NCI-H187 (cell line): ENCODE measurements around the gene SHH.

Experiments
- DNase-seq, 2 experiments: peaks; one replicate each; lab custom pipeline; 2025; lab: John Stamatoyannopoulos, UW

Gene SHH

DNA sequence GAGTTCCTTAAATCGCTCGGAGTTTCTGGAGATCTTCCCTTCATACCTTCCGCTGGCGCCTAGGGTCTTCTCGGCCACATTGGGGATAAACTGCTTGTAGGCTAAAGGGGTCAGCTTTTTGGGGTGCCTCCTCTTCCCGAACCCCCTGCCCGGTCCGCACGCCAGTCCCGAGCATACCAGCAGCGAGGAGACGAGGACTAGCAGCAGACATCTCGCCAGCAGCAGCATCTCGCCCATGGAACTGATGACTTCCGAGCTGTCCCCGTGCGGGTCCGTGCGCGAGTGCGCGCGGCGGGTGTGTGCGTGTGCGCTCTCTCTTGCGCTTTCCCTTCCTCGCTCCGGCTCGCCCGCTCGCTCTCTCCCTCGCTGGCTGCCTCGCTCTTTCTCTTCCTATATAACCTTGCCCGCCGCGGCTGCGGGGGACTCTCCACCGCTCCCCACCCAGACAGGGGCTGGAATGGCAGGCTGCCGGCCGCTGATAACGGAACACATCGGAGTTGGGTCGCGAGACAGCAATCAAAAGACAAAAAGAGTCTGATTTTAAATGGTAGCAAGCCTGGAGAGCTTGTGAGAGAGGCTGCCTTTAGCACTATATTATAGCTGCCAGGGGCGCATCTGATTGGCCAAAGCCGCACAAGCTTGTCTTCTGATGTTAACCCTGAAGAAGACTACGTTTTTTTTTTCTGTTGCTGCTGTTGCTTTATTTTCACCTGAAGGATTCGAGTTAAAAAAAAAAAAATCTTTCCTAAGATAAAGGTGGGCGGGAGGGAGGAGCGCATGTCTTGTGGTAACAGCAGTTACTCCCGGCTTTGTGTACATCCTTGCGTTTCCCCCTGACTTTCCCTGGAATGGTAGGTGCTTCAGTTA, at the start of gene SHH:
SHH (minus strand) TSS at position 569 of the 867 bp plus-strand sequence; CDS start at position 228, 341 bp downstream.
- no peak for DNase-seq

DNA sequence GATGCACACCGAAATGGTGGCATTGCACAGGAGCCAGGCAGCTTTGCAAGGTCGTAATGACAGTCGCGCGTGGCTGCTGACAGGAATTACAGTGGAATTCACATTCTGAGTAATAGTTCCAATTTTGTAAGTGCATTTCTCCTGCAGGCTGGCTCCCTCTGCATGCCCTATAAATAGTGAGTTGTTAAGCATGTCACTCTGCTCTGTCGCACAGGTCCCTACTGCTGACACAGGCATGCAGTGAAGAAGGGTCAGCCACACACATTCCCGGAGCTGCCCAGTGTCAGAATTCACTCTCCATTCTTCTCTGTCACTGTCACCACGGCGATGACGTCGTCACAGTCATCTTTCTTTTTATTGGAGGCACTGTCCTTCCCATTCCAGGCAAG, 49.2 kb upstream of the SHH start:
- DNase-seq, result no peak

- peak in 1 of 2 experiments; percentile 2 for DNase-seq
Measured at GRCh38 chr7:155860840-155861479, 48.7 kb upstream of the SHH start.

GRCh38 chr7:155860461-155860839, 48.2 kb upstream of the SHH start:
- DNase-seq, result no peak

DNA sequence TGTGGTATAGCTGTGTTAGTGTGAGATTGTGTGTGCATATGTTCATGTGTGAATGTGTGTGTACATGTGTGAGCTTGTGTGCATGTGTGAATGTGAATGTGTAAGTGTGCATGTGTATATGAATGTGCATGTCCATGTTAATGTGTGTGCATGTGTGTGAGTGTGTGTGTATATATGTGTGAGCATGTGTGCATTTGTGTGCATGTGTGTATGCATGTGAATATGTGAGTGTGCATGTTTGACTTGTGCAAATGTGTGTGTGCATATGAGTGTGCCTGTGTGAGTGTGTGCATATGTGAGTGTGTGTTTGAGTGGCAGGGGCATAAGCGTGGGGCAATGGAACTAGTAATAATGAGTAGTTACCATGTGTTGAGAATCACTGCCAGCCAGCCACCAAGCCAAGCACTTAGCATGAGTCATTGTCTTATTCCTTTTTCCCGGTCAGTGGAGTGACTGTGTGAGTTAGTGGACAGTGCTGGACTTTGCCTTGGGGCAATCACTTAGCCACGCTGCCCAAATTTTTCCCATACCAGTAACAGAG, 46.3 kb upstream of the SHH start:
- DNase-seq, result no peak

GRCh38 chr7:155857141-155857540, 44.9 kb upstream of the SHH start:
- DNase-seq, result no peak

DNA sequence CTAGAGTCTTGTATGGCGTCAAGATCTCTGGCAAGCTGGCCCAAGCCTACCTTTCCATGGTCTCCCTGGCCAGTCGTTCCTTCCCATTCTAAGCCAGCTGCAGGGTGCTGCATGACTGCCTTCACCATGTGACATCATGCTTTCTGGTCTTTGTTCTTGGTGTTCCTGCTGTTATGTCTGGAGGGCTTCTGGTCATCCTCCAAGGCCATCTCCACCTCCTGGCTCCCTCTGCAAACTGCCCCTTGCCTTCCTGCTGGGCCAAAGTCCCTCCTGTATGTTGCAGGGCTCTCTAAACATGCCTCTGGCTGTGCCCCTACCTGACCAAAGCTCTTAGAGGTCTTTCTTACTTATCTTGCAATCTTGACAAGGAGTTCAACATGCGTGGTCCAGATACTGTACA, 44.4 kb upstream of the SHH start:
- DNase-seq, result no peak

DNA sequence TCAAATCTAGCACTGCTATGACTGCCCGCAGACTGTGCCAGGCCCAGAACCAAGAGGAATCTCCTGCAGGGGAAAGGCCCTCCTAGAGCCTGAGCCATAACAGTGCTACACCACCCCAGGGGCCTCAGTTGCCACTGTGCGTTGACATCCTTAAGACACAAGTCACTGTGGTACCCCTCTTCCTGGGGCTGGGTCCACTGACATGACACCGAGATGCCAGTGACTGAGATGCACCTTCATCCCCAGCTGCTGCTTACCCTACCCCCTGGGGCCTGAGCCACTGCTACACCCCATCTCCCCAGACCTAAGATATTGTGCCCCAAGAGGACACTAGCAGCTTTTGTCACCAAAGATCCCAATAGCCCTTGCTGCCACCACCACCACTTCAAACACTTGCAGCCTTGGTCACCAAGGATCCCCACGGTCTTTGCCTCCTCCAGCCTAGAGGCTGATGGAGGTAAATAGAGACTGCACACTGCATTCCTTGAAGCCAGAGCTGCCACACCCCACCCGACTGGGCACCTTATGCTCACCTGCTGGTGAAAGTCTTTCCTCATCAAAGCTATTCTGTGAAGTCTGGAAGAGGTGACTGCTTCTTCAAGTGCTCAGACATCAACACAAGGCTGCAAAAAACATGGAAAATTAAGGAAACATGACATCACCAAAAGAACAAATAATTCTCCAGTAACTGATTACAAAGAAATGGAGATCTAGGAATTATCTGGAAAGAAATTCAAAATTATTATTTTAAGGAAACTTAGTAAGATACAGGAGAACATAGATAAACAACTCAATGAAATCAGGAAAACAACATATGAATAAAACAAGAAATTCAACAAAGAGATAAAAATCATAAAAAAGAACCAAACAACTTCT, 40.4 kb upstream of the SHH start:
- no peak for DNase-seq

DNA sequence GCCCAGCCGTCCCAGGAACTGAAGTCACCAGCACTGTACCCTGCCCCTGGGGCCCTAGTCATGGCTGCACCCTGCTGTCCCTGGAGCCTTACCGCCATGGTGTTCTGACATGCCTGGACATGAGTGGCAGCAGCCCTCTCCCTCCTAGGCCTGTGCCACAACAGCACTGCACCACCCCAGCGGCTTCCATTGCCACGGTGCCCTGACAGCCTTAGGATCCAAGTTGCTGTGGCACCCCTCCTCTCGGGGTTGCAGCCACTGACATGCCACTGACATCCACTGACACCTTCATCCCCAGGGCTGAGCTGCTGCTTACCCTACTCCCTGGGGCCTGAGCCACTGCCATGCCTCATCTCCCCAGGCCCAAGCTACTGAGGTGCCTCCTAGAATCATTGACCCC, 39.6 kb upstream of the SHH start:
- no peak for DNase-seq

- no peak for DNase-seq
Measured at GRCh38 chr7:155850766-155851678, 38.8 kb upstream of the SHH start.

DNA sequence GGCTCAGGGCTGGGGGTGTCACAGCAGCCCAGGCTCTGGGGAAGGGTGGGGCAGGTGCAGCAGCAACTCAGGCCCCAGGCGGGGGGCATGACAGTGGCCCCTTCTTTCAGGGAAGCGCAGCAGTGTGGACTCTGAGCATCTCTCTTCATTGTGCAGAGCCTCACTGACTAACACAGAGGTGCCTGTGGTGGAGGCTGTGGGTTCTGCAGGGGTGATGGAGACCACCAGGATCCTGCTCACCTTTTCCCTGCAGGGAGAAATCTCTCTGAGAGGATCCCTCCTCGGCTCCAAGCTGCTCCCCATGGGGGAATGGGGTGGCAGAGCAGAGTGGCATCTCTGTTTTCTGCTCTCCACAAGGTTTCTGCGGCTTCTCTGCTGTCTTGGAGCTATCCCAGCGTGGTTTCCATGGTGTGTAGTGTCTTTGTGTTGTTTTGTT, 37.8 kb upstream of the SHH start:
- DNase-seq, result no peak

DNA sequence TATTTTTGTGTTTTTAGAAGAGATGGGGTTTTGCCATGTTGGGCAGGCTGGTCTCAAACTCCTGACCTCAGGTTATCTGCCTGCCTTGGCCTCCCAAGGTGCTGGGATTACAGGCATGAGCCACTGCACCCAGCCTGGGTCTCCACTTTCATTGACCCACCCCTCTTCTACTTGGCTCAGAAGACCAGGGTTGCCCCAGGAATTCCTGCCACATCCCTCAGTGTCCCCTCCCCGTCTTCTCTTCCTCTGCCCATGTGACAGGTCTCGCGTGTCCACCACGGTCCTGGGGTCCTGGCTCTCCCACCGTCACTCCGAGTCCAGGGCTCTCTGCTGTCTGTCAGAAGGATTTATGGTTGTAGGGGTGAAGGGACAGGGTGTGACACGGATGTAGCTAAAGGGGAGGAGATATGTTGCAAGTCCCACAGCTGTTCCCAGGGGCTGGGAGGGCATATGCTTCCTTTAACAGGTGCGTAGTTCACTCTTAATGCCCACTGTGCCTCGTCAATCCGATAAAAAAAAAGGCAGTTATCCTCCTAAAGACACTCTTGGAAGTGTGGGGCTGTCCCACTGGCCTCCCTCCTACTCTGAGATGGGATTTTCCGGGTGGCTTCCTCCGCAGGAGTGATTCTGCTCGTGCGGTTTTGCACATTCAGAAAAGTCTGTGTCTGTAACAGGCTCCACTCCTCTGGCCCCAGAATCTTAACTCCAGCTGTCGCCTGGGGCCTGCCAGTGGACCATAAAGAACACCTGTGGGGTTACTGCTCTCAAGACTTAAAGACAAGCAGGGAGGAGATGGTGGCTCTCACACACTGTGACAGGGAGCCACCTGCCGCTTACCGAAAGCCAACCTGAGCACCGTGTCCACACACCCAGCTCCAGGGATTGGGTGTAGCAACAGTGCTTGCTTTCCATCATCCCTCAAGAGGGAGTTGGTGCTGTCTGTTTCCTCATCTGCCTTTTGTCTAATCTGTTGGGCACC, 36.7 kb upstream of the SHH start:
- peak; percentile 80 to 93 for DNase-seq

DNA sequence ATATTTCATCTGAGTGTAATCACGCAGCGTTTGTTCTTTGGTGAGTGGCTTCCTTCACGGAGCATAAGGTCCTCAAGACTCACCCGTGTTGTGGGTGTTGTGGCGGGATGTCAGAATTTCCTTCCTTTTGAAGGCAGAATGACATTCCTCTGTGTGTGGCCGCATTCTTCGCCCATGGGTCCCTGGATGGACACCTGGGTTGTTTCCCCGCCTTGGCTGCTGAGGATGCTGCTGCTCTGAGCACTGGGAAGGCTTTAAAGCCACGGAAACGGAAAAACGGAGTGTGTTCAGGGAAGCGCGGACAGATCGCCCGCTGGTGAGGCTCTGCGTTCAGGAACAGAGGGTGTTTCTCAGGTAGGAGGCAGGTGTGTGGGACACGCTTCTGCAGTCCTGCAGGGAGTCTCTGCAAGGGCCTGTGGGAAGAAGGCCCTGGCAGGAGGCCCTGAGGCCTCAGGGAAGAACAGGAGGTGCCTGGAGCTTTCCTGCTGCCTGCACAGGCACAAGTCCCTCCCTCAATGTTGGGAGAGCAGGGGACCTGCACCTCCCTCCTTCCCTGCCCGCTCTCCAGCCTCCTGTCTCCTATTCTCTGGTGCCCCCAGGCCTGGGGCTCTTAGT, 35.7 kb upstream of the SHH start:
- no peak for DNase-seq

GRCh38 chr7:155846936-155847335, 34.7 kb upstream of the SHH start:
- DNase-seq, result no peak

- DNase-seq, result no peak
Measured at GRCh38 chr7:155846156-155846555, 33.9 kb upstream of the SHH start.

GRCh38 chr7:155845226-155845625, 33.0 kb upstream of the SHH start:
- DNase-seq, result no peak

- DNase-seq, result no peak
Measured at GRCh38 chr7:155844526-155844925, 32.3 kb upstream of the SHH start.

GRCh38 chr7:155844019-155844453, 31.8 kb upstream of the SHH start:
- DNase-seq, result no peak

GRCh38 chr7:155843426-155844018, 31.3 kb upstream of the SHH start:
- no peak for DNase-seq
